Mononuclear cell (primary cell): Measurements from ENCODE around the gene FBXO42. TPM values are rescaled to one million over a fixed set of nuclear protein-coding genes. Genes with fewer than 3 reads are reported as not detected.
"Not testable (repeated sequence)": the region's sequence is repeated elsewhere in the genome, so short reads cannot be mapped to it uniquely, and the experiment has no call there.

ENCODE experiments used
- H3K27me3 ChIP-seq: 2 replicates; pipeline ENCODE4 v1.6.0; 2011; ENCODE audit warnings: low read length, control low read depth; ENCODE audit not compliant: insufficient read depth
- H3K4me1 ChIP-seq: 2 replicates; pipeline ENCODE4 v1.5.1; 2011; ENCODE audit warnings: mild to moderate bottlenecking, low read length, control low read depth; ENCODE audit not compliant: insufficient read depth
- H3K4me3 ChIP-seq: 2 replicates; pipeline ENCODE4 v1.5.1; 2011; ENCODE audit warnings: mild to moderate bottlenecking, low read length, moderate library complexity
- H3K9me3 ChIP-seq: 2 replicates; pipeline ENCODE4 v1.5.1; 2011; ENCODE audit warnings: low read depth, mild to moderate bottlenecking, control low read depth, low read length
- total RNA-seq: library from RNA; depleted of rRNA; stranded (reverse); fragments of >200 nt; gene quantifications from one replicate; pipeline ENCODE4 v1.2.3, GENCODE V29; 2012

The FBXO42 gene
- total RNA-seq, 1 donor: 25.6 TPM

DNA sequence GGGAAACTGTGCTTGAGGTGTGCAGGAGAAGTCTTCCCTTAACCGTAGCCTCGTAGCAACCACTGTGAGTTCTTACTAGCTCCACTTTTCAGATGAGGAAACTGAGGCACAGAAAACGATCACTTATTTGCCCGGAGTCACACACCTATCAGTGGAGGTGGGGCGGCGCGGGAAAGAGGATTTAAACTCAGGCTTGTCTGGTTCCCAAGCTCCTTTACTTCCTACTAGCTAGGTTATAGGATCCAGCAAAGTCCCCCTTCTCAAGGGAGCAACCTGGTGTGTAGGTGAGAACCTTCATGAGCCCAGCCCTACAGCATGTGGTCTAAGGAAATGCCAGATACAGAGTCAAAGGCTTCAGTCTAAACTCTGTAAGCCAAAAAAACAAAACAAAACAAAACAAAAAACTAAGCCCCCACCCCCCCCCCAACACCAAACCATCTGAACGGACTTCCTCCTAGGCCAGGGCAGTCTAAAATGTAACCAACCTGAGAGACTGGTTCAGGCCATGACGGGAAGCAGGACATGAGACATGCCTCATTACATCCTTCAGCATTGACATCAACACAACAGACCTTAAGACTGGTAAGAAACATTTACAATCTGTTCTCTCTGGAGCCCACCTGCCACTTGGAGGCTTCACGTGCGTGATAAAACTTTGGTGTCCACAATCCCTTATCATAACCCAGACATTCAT lies 709 bp upstream of the FBXO42 start:
- Histone ChIP-seq H3K4me1 (peaks cover 35% of the 10 kb centered on the region), H3K4me3 (peak overlapping the region; percentile 92), H3K27me3 (no peaks in the 10 kb centered on the region), H3K9me3 (no peaks in the 10 kb centered on the region)

DNA sequence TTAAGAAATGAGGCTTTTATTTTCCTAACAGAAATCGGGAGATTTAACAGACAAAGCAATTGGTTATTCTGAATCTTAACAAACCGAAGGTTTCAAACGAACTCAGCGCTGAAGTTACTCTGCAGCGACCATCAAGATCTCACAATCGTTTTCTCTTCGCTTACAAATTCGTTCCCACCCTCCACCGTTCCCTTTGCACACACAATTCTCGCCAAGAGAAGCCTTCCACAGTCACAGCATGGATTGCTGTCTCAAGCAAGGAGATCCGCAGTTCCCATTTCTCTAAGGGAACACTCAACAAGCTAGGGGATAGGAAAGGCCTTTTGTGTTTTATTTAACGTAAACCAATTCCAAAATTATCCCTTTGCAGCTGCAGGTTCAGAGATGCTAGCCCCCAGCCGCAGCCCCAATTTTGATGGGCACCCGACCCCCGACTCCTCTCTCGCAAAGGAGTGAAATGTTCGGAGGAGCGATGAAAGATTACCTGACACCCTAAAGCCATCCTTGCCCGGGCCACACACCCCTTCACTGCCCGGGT lies 755 bp downstream of the FBXO42 start:
- peak overlapping the region; percentile 92 for H3K4me3 ChIP-seq
- peaks cover 35% of the 10 kb centered on the region for H3K4me1 ChIP-seq
- no peaks in the 10 kb centered on the region for H3K27me3 ChIP-seq
- no peaks in the 10 kb centered on the region for H3K9me3 ChIP-seq

DNA sequence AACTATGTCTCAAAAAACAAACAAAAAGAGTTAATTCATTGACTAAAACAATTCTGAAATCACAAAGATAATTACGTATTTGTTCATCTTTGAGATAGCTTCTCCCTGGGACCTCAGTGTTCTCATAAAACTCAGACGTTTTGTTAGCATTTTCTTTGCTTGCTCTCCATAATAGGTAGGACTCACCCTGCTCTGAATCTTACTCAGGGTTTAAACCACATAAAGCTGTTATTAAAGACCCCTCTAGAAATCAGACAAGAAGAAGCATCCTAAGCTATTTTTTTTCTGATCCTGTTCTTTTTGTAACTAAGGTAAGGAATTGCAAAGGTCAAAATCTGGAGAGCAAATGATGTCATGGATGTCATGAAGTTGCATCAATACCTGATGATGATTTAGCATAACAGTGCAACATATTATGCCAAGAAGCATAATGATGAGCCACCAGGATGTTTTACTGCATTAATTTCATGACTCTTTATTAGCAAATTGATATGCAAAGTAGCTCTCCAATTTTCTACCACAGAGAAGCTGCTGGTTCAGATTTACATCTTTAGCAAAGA lies 2.4 kb downstream of the FBXO42 start:
- H3K9me3 ChIP-seq: no peaks in the 10 kb centered on the region
- H3K27me3 ChIP-seq: no peaks in the 10 kb centered on the region
- H3K4me3 ChIP-seq: no peak overlapping the region
- H3K4me1 ChIP-seq: peaks cover 35% of the 10 kb centered on the region

DNA sequence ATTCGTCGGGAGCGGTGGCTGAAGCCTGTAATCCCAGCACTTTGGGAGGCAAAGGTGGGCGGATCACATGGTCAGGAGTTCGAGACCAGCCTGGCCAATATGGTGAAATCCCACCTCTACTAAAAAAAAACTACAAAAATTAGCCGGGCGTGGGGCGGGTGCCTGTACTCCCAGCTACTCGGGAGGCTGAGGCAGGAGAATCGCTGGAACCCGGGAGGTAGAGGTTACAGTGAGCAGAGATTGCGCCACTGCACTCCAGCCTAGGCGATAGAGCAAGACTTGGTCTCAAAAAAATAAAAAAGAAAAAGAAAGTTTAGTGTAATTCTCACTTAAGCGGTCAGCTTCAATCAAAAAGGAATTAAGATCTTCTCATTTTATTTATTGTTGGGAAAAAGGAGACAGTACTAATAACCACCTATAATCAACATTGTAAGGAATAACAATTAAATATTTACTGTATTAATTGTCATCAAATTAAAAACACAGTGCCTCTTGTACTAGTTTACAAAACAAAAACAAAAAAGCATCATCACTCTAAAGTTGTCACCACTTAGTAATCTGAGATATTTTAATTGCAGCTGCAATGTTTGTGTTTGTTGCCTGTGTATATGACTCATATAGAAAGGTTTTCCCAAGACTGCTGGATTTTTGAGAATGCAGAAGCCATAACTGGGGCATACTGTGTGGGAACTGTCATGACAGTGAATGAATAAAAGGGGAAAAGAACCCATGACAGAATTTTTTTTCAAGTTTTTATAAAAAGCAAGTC lies 3.7 kb downstream of the FBXO42 start:
- no peaks in the 10 kb centered on the region for H3K9me3 ChIP-seq
- no peak overlapping the region for H3K4me3 ChIP-seq
- no peaks in the 10 kb centered on the region for H3K27me3 ChIP-seq
- peaks cover 35% of the 10 kb centered on the region for H3K4me1 ChIP-seq

DNA sequence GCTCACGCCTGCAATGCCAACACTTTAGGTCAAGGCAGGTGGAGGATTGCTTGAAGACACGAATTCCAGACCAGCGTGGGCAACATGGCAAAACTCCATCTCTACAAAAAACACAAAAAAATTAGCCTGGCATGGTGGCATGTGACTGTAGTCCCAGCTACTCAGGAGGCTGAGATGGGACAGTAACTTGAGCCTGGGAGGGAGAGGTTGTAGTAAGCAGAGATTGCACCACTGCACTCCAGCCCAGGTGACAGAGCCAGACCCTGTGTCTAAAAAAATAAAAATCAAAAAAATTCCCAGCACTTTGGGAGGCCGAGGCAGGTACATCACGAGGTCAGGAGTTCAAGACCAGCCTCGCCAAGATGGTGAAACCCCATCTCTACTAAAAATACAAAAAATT lies 9.0 kb downstream of the FBXO42 start:
- H3K9me3 ChIP-seq, H3K4me1 ChIP-seq, H3K4me3 ChIP-seq, H3K27me3 ChIP-seq: not testable (repeated sequence)

GRCh38 chr1:16342331-16343062 lies 9.8 kb downstream of the FBXO42 start:
- peaks cover 5% of the 10 kb centered on the region for H3K4me1 ChIP-seq
- H3K9me3 ChIP-seq: no peaks in the 10 kb centered on the region
- no peaks in the 10 kb centered on the region for H3K27me3 ChIP-seq
- H3K4me3 ChIP-seq: no peak overlapping the region

GRCh38 chr1:16340673-16341072 lies 11.6 kb downstream of the FBXO42 start:
- H3K9me3 ChIP-seq: no peaks in the 10 kb centered on the region
- H3K4me1 ChIP-seq: peaks cover 5% of the 10 kb centered on the region
- H3K4me3 ChIP-seq: no peak overlapping the region
- no peaks in the 10 kb centered on the region for H3K27me3 ChIP-seq

DNA sequence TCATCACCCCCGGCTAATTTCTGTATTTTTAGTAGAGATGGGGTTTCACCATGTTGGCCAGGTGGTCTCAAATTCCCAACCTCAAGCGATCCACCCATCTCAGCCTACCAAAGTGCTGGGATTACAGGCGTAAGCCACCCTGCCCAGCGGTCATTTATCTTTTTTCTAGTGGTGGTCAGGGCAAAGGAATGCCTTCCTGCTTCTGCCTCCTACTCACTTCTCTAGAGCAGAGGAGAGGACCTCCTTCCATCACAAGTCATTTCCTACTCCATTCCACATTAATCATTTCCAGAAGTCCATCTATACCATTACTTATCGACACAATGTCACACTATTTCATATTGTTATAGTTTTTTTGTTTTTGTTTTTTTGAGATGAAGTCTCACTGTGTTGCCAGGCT lies 13.3 kb downstream of the FBXO42 start:
- H3K4me3 ChIP-seq: no peak overlapping the region
- H3K9me3 ChIP-seq: no peaks in the 10 kb centered on the region

GRCh38 chr1:16334655-16335340 lies 17.5 kb downstream of the FBXO42 start:
- Histone ChIP-seq H3K9me3 (no peaks in the 10 kb centered on the region), H3K4me1 (peaks cover 8% of the 10 kb centered on the region), H3K4me3 (no peak overlapping the region), H3K27me3 (no peaks in the 10 kb centered on the region)

More for the DNA sequence above, 13.3 kb downstream of the FBXO42 start:
- no peaks in the 10 kb centered on the region for H3K27me3 ChIP-seq
- peaks cover 12% of the 10 kb centered on the region for H3K4me1 ChIP-seq

DNA sequence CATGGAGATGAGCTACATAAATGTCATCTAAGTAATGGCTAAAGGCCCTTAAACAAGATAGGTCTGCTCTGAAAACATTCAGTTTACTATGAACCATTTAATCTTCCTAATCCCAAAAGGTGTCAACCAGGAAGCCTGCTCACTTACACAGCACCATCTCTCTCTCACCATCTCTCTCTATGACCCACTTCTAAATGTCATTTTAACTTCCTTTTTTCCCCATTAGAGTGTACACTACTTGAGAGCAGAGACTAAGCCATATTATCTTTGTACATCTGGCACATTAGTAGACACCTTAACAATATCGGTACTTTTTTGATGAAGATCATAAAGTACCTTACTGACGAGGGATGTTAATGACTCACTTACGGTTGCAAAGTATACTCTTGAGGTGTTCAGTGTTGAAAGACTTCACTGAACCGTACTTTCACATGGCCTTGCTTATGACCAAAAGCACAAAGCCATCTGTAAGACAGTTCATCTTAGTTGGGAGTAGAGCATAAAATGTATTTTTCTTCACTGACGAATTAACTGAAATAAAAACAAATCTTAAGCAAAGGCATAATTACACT lies 25.4 kb downstream of the FBXO42 start:
- Histone ChIP-seq H3K9me3 (no peaks in the 10 kb centered on the region), H3K27me3 (no peaks in the 10 kb centered on the region), H3K4me3 (no peak overlapping the region), H3K4me1 (no peaks in the 10 kb centered on the region)

DNA sequence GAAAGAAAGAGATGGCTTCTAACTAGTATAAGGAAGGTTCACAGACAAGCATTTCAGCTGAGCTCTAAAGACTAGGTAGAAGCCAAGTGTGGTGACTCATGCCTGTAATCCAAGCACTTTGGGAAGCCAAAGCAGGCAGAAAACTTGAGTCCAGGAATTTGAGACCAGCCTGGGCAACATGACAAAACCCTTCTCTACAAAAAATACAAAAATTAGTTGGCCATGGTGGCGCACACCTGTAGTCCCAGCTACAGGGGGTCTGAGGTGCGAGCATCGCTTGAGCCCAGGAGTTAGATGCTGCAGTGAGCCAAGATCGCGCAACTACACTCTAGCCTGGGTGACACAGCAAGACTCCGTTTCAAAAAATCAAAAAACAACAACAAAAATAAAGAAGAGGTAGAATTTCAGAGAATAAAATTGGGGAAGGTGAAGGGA lies 27.8 kb downstream of the FBXO42 start:
- Histone ChIP-seq H3K4me3 (no peak overlapping the region), H3K27me3 (no peaks in the 10 kb centered on the region), H3K9me3 (no peaks in the 10 kb centered on the region), H3K4me1 (peaks cover 6% of the 10 kb centered on the region)

DNA sequence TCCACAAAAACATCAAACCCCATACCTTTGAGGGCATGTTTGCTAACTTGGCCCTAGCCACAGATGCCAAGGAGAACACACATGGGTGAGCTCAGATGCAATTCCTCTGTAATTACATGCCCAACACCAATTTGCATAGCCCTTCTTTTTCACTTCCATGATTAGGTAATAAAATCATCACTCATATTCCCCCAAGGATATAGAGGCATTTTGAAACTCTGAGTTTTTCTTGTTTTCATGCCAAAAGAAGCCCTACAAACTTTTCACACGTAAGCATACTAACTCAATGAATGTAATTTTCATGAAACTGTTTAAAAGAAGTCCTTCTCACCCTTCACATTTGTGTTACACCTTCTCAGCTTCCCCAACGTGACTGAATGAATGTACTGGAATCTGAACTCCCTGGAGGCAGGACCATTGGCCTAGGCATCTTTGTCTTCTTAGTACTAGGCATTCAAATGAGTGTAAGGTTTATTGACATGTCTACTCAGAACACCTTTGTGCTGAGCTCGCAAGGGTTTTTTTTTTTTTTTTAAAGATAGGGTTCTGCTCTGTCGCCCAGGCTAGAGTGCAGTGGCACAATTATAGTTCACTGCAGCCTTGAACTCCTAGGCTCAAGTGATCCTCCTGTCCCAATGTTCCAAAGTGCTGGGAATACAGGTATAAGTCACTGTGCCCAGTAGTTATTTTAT lies 31.0 kb downstream of the FBXO42 start:
- H3K4me1 ChIP-seq: peaks cover 16% of the 10 kb centered on the region
- H3K4me3 ChIP-seq: no peak overlapping the region
- H3K9me3 ChIP-seq: no peaks in the 10 kb centered on the region
- H3K27me3 ChIP-seq: no peaks in the 10 kb centered on the region

GRCh38 chr1:16318555-16318954 lies 33.7 kb downstream of the FBXO42 start:
- Histone ChIP-seq H3K9me3 (no peaks in the 10 kb centered on the region), H3K4me3 (no peak overlapping the region), H3K4me1 (peaks cover 16% of the 10 kb centered on the region), H3K27me3 (no peaks in the 10 kb centered on the region)

- Histone ChIP-seq H3K4me1 (peaks cover 11% of the 10 kb centered on the region), H3K9me3 (no peaks in the 10 kb centered on the region), H3K27me3 (no peaks in the 10 kb centered on the region), H3K4me3 (no peak overlapping the region)
These were observed 36.8 kb downstream of the FBXO42 start for GRCh38 chr1:16315437-16315836.
